ENCODE results near the gene CLASRP.

CLASRP gene

GRCh38 chr19:45025264-45025663 is 13.6 kb upstream of the CLASRP start:
- H3K9me3 ChIP-seq = no peaks in the 10 kb centered on the region
- no peak for TF ChIP-seq CTCF (IDR thresholded peaks at IDR 0.05)
- DNase-seq = no peak
- no peak overlapping the region for H3K27ac ChIP-seq
- H3K27me3 ChIP-seq = no peaks in the 10 kb centered on the region
- no peak overlapping the region for H3K4me3 ChIP-seq
- H3K36me3 ChIP-seq = peaks cover 7 to 36% (median 21%) of the 10 kb centered on the region in 3 donors
- no peaks in the 10 kb centered on the region for H3K4me1 ChIP-seq
- intact Hi-C loops (cut with DNase I; ENCODE audit: low total_unique reads) = no loop called here

GRCh38 chr19:45027371-45027770 is 11.5 kb upstream of the CLASRP start:
- TF ChIP-seq CTCF (IDR thresholded peaks at IDR 0.05) = no peak
- Histone ChIP-seq H3K4me3 (no peak overlapping the region), H3K4me1 (no peaks in the 10 kb centered on the region), H3K9me3 (no peaks in the 10 kb centered on the region), H3K36me3 (peaks cover 7 to 58% (median 33%) of the 10 kb centered on the region in 3 donors), H3K27me3 (no peaks in the 10 kb centered on the region), H3K27ac (no peak overlapping the region)
- no peak for DNase-seq
- intact Hi-C loops (cut with DNase I; ENCODE audit: low total_unique reads) = no loop called here

GRCh38 chr19:45030825-45031224 is 8.0 kb upstream of the CLASRP start:
- Histone ChIP-seq H3K27ac (no peak overlapping the region), H3K36me3 (peaks cover 7 to 90% (median 48%) of the 10 kb centered on the region in 3 donors)

GRCh38 chr19:45032421-45032820 is 6.4 kb upstream of the CLASRP start:
- no peak for DNase-seq
- intact Hi-C loops (cut with DNase I; ENCODE audit: low total_unique reads) = no loop called here
- no peak for TF ChIP-seq CTCF (IDR thresholded peaks at IDR 0.05)
- Histone ChIP-seq H3K4me1 (no peaks in the 10 kb centered on the region), H3K9me3 (no peaks in the 10 kb centered on the region), H3K4me3 (no peak overlapping the region), H3K27ac (no peak overlapping the region), H3K36me3 (peaks cover 7 to 84% (median 47%) of the 10 kb centered on the region in 3 donors), H3K27me3 (no peaks in the 10 kb centered on the region)

More at GRCh38 chr19:45030825-45031224, 8.0 kb upstream of the CLASRP start:
- DNase-seq = no peak
- no peaks in the 10 kb centered on the region for H3K27me3 ChIP-seq
- H3K4me3 ChIP-seq = no peak overlapping the region
- intact Hi-C loops (cut with DNase I; ENCODE audit: low total_unique reads) = no loop called here
- H3K4me1 ChIP-seq = no peaks in the 10 kb centered on the region
- TF ChIP-seq CTCF (IDR thresholded peaks at IDR 0.05) = no peak
- no peaks in the 10 kb centered on the region for H3K9me3 ChIP-seq

- Histone ChIP-seq H3K27me3 (no peaks in the 10 kb centered on the region), H3K4me1 (peaks cover 0 to 23% (median 19%) of the 10 kb centered on the region in 4 donors), H3K36me3 (peaks cover 5 to 60% (median 35%) of the 10 kb centered on the region in 3 donors), H3K9me3 (no peaks in the 10 kb centered on the region), H3K4me3 (no peak overlapping the region), H3K27ac (no peak overlapping the region)
- intact Hi-C loops (cut with DNase I; ENCODE audit: low total_unique reads) = no loop called here
- TF ChIP-seq CTCF (IDR thresholded peaks at IDR 0.05) = no peak
- DNase-seq = no peak
These were observed 3.1 kb upstream of the CLASRP start for GRCh38 chr19:45035755-45036154.
